GM18861 (cell line): Measurements from ENCODE around the gene FSTL1.
"Not testable (repeated sequence)": the region's sequence is repeated elsewhere in the genome, so short reads cannot be mapped to it uniquely, and the experiment has no call there.

Source experiments
- ATAC-seq: cut with Tn5 transposase; IDR thresholded peaks from one replicate; pipeline ENCODE4 v1.9.1; 2021; ENCODE audit not compliant: unreplicated experiment

The FSTL1 gene

DNA sequence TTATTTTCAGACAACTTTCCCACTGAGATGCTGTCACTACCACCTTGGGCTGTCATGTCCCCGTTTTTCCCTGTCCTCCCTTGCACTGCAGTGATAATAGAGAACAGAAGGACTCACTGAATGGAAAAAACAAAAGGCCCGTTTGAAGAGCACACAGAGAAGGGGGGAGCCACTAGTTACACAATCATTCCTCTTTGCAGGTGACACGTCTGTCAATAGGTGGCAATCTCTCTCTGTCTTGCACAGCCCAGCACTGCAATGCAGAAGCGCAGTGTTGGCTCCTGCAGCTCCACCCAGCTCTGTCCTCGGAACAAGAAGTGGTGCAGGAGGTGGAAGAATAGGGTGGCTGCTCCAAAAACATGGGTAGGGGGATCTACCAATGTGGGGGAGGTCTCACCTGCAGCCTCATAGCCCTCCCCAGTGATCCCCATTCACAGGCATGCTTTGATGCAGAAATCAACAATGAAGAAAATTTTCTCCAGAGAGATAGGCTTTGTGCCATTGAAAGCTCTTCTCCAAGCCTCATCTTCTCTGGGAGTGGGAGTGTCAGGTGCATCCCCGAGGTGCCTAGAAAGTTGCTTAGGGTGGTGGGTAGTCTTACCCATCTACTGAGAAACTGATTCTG is 31.8 kb downstream of the FSTL1 start:
- peak; percentile 70 for ATAC-seq

DNA sequence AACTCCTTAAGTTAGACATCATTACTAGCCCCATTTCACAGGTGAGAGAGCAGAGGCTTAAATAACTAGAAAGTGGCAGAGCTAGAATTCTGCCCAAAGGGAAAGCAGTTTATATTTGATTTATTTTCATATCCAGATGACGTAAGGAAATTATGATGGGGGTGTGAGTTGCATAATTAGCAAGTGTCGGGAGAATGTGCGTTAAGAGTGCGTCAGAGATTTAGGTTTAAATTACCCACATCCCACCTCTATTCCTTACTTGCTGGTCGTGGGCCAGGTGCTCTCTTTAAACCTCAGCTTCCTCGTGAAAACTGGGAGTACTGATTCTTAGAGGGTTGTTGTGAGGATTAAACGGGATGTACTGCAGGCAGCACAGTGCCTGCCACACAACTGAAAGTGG is 32.3 kb downstream of the FSTL1 start:
- no peak for ATAC-seq

DNA sequence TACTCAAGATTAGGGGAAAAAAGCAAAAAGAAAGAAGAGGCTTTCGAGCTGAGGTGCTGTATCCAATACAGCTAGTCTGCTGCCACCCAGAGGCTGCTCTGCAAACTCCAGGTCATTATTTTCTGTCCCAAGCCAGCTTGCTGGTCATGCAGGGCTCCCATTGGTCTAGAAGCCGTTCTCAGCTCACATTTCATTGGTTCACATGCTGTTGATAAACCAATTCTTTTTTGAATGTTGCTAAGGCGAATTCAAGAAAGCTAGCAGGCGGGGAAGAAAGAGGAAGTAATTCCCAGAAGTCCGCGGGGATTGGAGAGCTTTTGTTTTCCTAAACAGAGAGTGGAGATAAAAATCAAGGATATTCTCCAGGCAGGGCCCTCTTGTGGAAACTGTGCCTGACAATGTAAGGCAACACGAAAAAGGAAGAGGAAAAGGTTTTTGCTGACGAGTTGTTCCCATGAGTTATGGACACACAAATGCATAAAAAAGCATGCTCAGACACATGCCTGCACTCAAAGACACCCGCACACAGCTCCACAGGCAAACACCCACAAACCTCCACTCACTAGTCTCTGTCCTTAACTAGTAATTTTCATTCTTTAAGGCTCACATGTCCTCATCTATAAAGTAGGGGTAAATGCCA is 33.4 kb downstream of the FSTL1 start:
- ATAC-seq, result peak; percentile 99

DNA sequence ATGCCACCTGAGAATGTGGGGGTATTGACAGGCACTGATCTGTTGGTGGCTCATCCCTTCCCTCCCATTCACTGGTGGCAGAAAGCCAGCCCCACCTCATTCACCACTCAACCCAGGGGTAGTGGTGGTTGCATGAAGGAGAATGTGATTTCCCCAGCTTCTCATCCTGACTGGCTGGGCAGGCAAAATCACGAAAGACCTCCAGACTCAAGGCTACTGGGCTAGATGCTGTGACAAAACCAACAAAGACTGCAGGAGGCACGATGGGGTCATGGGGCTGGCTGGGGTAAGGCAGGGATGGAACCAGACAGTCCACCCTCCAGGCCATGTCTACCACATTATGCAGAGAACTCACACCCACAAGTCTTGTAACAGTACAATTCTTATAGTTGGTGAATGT is 33.9 kb downstream of the FSTL1 start:
- ATAC-seq, result peak; percentile 7

DNA sequence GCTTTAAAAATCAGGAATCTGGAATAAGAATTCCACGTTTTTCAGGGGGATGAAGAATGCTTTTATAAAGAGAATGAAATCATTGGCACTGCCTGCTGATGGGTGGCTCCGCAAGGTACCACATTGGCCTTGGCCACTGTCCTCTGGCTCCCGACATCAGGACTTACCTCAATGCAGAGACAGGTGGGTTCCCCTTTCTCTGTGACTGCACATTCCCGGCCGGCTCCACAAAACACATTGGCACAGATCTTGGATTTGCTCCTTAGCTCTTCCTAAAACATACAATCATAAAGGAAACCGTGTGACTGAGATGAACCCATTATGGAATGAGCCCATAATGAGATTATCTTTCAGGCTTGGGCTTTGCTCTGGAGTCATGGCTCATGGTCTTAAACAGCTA is 35.0 kb downstream of the FSTL1 start:
- ATAC-seq, result no peak

GRCh38 chr3:120410541-120410940 is 40.3 kb downstream of the FSTL1 start:
- no peak for ATAC-seq

- no peak for ATAC-seq
These were observed 40.7 kb downstream of the FSTL1 start for GRCh38 chr3:120410116-120410515.

DNA sequence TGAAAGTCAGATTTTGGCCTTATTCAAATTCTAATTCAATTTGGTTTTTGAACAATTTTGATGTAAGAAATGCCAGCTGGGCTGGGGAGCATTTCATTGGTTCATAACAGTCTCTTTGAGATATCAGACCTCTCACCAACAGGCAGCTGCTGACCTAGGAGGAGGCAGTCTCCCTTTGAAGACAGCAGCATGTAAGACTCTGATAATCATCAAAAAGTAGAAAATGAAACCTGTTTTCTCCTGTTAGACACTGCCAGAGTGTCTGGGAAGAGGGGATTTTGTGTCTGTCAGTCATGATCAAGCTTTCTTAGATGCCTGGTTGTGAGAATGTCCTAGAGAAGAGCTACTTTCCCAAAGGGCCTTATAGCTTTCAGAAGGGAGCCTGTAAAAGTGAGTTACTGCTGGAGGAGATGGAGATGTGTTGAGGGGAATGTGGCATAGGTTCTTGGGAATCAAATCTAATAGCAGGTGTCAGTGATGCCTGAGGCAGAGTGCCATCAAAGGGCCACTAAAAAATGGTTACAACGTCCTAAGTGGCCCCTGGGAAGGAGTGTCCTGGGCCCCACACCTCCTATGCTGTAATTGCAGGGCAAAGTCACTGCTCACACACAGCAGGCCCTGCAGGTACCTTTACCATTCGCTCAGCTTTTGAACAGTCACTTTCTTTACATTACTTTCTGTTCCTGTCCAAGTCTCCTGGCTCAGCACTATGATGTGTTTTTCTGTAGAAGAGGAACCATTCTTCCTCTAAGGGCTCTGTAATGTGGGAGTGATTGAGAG is 43.1 kb downstream of the FSTL1 start:
- ATAC-seq, result no peak

GRCh38 chr3:120404876-120405275 is 45.9 kb downstream of the FSTL1 start:
- no peak for ATAC-seq

DNA sequence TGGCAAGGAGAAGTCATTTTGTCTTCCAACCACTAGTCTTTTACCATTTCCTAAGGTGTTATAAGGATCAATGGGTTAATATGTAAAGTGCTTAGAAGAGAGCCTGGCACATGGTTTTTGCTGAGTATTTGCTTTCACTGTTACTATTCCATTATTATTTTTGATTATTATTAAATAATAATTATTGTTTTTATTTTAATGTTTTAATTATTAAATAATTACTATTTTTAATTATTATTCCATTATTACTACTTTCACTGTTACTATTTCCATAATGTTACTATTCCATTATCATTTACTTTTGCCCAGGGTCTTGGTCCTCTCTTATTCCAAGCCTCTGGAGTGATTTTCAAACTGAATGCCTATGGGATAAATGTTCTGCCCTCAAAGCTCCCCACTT is 48.5 kb downstream of the FSTL1 start:
- ATAC-seq, result no peak

GRCh38 chr3:120399372-120399771 is 51.4 kb downstream of the FSTL1 start:
- peak; percentile 96 for ATAC-seq

DNA sequence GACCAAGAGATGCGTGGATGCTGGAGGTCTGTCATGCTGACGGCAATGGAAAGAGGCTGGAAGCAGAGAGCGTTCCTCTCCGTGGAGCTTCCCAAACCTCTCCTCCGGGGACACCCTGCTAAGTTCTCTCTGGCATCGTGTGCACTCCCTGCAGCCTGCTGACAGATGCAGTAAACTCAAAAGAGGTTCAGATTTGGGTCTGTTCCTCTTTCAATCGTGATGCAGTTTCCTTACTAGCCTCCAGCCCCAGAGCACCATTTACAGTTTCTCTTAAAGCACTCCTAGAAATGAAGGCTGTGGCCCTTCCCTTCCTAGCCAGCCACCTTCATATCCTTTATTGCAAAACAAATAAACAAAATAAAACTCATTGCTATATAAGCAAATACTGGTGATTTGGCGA is 54.3 kb downstream of the FSTL1 start:
- ATAC-seq, result no peak

DNA sequence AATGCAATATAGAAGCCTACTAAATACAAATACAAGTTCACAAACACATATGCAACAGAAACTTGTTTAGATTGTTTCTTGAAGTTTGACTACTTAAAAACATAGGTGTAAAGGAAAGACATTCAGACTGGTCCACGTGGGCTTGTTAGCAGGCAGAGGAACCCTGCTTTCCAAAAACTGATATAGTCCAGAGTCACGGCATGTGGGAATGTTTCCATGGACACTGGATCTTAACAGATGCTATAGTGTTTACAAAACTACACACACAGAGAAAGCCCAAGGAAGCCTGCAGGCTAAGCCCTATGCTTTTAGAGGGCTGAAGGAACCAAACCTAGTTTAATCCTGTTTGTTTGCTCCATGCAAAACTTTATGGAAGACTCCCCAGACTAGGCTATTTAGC is 56.4 kb downstream of the FSTL1 start:
- ATAC-seq, result no peak

GRCh38 chr3:120393761-120394160 is 57.0 kb downstream of the FSTL1 start:
- ATAC-seq, result no peak

GRCh38 chr3:120393243-120393642 is 57.5 kb downstream of the FSTL1 start:
- ATAC-seq, result no peak

- no peak for ATAC-seq
These were observed 67.8 kb downstream of the FSTL1 start for GRCh38 chr3:120382941-120383447.

DNA sequence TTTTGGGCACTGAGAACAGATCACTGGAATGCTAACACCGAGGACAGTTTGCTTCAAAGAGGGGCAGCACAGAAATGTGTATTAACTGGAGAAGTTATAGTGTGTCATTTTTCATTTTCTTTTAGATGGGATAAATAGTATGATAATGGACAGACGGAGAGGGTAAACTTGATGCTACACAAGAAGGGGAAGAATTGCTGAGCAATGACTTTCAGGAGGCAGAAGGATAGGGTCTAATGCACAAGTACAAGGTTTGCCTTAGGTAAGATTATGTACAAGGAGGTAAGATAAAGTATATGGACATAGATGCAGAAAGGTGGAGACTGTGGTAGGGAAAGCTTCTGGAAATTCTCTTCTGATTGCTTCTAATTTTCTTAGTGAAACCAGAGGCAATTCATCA is 69.3 kb downstream of the FSTL1 start:
- no peak for ATAC-seq

DNA sequence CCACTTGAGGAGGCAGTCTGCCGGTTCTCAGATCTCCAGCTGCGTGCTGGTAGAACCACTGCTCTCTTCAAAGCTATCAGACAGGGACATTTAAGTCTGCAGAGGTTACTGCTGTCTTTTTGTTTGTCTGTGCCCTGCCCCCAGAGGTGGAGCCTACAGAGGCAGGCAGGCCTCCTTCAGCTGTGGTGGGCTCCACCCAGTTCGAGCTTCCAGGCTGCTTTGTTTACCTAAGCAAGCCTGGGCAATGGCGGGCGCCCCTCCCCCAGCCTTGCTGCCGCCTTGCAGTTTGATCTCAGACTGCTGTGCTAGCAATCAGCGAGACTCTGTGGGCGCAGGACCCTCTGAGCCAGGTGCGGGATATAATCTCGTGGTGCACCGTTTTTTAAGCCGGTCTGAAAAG is 72.8 kb downstream of the FSTL1 start:
- ATAC-seq, result not testable (repeated sequence)

- peak; percentile 71 for ATAC-seq
These were observed 80.3 kb downstream of the FSTL1 start for GRCh38 chr3:120370463-120370862.

- peak; percentile 94 for ATAC-seq
These were observed 81.7 kb downstream of the FSTL1 start for GRCh38 chr3:120369037-120369467.

GRCh38 chr3:120368172-120368571 is 82.6 kb downstream of the FSTL1 start:
- no peak for ATAC-seq

DNA sequence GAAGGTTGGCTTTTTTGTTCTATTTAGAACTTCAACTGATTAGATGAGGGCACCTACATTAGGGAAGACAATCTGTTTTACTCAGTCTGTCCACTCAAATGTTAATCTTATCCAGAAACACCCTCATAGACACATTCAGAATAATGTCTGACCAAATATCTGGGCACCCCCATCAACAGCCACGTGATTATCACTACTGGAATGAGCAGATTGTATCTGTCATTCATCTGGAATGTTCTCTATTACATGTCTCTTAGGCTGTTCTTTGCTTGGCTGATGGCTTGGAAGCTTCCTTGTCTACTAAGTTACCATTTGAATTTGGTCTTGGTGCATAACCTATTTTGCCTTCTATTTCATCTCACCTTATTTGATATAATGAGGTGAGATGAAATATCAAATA is 86.0 kb downstream of the FSTL1 start:
- ATAC-seq, result no peak
